Measurements from ENCODE around the gene SLC9A1.

SLC9A1 gene

DNA sequence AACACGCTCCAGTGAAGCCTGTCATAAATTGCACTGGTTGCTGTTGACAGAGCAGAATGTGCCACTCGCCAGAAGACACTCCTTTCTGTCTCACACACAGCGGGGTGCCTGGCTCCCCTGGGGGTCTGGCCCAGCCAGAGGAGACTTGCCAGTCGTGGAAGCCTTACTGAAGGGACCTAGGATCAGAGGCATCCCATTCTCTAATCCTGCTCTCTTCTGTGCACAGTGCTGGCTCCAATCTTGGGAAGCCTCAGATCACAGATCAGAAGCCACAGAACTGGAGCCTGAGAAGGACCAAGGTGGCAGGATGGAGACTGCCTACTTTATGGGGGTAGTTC, 1.4 kb downstream of the SLC9A1 start (continued):
- TF ChIP-seq ZIC2 (tag by site-specific recombination; IDR thresholded peaks at IDR 0.05) (peak; percentile 70; the same call in 1 of the 2 replicates), ZNF350 (tag by site-specific recombination; IDR thresholded peaks at IDR 0.05) (no peak)
- TF ChIP-seq, protein P1, sequence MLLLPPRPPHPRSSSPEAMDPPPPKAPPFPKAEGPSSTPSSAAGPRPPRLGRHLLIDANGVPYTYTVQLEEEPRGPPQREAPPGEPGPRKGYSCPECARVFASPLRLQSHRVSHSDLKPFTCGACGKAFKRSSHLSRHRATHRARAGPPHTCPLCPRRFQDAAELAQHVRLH (tag by site-specific recombination; IDR thresholded peaks at IDR 0.05), result no peak

DNA sequence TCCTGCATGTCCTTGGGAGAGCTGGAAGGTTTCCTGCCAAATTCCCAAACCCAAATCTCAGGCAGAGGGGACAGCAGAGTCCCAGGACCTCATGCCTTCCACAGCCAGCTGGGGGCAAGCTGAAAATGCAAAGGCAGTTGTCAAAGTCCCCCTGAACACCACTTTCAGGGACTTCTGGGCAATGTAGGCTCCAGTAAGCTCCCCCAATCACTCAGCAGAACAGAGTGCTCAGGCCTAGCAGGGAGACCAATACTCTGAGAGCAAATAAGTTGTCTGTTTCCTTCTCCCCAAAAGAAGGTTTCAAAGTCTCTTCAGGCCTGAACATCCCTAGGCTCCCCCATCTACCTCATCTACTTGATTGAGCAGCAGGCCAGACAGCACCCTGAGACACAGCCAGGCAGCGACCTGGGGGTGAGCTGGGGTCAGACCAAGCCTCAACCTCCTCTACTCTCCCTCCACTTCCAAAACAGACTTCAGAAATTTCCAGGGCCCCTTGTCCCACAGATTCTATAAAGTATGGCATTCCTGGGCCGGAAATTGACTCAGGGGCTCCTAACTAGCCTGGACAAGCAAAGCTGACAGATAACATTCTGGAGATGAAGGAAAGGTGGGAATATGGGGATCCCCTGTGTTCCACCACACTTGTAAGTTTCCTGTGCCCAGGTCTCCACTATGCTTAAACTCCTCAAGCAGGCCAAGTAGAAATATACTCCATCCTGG, 1.9 kb downstream of the SLC9A1 start:
- H3K4me1 ChIP-seq (ENCODE audit: control insufficient read depth, insufficient read depth, low read length), result peaks cover 4% of the 10 kb centered on the region; the same call in 1 of the 2 replicates
- POLR2A ChIA-PET, result interaction anchor here (0.7 to 3.4 kb wide), 7 partner anchors 8 to 146 kb away, joined by 3 to 71 read pairs (median 8); no protein-coding TSS in a partner anchor
- H3K36me3 ChIP-seq (ENCODE audit: control insufficient read depth in 2 of 2, insufficient read depth in 1 of 2, low read length in 2 of 2), result peaks cover 0 to 28% of the 10 kb centered on the region in 2 experiments; a peak in 1 of 3 replicates
- H3K9me3 ChIP-seq (ENCODE audit: control insufficient read depth, insufficient read depth, low read depth, low read length), result no peaks in the 10 kb centered on the region
- no peak for TF ChIP-seq ZFP37 (tag by site-specific recombination; IDR thresholded peaks at IDR 0.05)
- TF ChIP-seq, protein P2, sequence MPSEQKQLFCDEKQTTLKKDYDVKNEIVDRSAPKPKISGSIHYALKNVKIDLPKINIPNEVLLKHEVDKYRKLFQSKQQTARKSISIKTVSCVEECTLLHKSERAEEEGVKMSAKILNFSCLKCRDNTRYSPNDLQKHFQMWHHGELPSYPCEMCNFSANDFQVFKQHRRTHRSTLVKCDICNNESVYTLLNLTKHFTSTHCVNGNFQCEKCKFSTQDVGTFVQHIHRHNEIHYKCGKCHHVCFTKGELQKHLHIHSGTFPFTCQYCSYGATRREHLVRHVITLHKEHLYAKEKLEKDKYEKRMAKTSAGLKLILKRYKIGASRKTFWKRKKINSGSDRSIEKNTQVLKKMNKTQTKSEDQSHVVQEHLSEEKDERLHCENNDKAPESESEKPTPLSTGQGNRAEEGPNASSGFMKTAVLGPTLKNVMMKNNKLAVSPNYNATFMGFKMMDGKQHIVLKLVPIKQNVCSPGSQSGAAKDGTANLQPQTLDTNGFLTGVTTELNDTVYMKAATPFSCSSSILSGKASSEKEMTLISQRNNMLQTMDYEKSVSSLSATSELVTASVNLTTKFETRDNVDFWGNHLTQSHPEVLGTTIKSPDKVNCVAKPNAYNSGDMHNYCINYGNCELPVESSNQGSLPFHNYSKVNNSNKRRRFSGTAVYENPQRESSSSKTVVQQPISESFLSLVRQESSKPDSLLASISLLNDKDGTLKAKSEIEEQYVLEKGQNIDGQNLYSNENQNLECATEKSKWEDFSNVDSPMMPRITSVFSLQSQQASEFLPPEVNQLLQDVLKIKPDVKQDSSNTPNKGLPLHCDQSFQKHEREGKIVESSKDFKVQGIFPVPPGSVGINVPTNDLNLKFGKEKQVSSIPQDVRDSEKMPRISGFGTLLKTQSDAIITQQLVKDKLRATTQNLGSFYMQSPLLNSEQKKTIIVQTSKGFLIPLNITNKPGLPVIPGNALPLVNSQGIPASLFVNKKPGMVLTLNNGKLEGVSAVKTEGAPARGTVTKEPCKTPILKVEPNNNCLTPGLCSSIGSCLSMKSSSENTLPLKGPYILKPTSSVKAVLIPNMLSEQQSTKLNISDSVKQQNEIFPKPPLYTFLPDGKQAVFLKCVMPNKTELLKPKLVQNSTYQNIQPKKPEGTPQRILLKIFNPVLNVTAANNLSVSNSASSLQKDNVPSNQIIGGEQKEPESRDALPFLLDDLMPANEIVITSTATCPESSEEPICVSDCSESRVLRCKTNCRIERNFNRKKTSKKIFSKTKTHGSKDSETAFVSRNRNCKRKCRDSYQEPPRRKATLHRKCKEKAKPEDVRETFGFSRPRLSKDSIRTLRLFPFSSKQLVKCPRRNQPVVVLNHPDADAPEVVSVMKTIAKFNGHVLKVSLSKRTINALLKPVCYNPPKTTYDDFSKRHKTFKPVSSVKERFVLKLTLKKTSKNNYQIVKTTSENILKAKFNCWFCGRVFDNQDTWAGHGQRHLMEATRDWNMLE (tag by site-specific recombination; conservative IDR thresholded peaks at IDR 0.05; ENCODE audit: low read depth), result no peak
- TF ChIP-seq ZNF335 (tag by site-specific recombination; conservative IDR thresholded peaks at IDR 0.05), result peak; percentile 64
- H3K4me3 ChIP-seq (ENCODE audit: low read depth, low read length), result peak overlapping the region; percentile 15
- CTCF ChIA-PET, result interaction anchor here (0.9 to 1.4 kb wide), 4 partner anchors 11 to 144 kb away, joined by 3 to 4 read pairs (median 3); no protein-coding TSS in a partner anchor
- H3K27ac ChIP-seq (ENCODE audit: extremely low read depth, low read depth, low read length), result no peak overlapping the region

DNA sequence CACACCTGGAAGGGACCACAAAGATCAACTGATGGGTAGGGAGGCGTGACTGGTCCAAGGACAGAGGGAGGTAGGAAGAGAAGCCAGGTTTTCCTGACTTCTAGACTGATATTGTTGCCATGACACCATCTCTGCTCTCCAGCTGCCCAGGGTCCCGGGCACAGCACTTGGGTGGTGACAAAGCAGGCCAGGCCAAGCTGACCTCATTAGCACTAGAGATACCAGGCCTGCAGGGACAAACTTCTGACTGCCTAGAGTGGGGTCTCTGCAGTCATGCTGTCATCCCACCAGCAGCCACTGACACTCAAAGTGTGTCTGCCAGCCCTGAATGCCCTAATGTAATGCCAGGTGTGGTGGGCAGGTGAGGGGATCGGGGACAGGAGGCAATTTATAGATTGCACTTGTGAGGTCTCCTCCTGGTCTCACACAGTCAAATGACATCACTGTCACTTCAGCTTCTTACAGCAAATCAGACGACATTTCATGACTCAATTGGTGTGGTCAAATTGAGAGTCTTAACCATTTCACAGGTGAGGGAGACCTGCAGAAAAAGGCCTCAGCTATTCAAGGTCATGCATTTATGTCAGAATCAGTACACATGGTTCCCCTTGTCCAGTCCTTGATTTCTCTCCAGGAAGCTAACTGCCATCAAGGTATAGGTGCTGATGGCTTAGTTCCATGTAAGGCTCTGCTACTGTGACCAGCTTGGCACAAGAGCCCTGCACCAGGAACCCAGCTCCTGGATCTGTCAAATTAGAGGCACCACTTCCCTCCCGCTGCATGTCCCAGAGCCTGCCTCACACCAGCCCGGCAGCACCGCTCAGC, 2.7 kb downstream of the SLC9A1 start:
- Histone ChIP-seq H3K4me3 (ENCODE audit: low read depth, low read length) (no peak overlapping the region), H3K9me3 (ENCODE audit: control insufficient read depth, insufficient read depth, low read depth, low read length) (no peaks in the 10 kb centered on the region), H3K36me3 (ENCODE audit: control insufficient read depth in 2 of 2, insufficient read depth in 1 of 2, low read length in 2 of 2) (peaks cover 0 to 28% of the 10 kb centered on the region in 2 experiments; a peak in 1 of 3 replicates), H3K4me1 (ENCODE audit: control insufficient read depth, insufficient read depth, low read length) (peaks cover 4% of the 10 kb centered on the region; the same call in 1 of the 2 replicates), H3K27ac (ENCODE audit: extremely low read depth, low read depth, low read length) (no peak overlapping the region)
- ChIA-PET CTCF (interaction anchor here (0.9 to 1.4 kb wide), 5 partner anchors 10 to 145 kb away, joined by 3 to 4 read pairs (median 3); no protein-coding TSS in a partner anchor), POLR2A (interaction anchor here (0.7 to 3.4 kb wide), 5 partner anchors 8 to 145 kb away, joined by 3 to 71 read pairs (median 4); no protein-coding TSS in a partner anchor)
- TF ChIP-seq ZNF654 (tag by site-specific recombination; IDR thresholded peaks at IDR 0.05; ENCODE audit: low read depth) (no peak), BCL11A (tag by site-specific recombination; IDR thresholded peaks at IDR 0.05; ENCODE audit: low read depth) (no peak), ZBTB17 (tag by site-specific recombination; IDR thresholded peaks at IDR 0.05) (no peak), ZNF629 (tag by site-specific recombination; IDR thresholded peaks at IDR 0.05) (peak; percentile 30; the same call in 1 of the 2 replicates), BCL11B (tag by site-specific recombination; IDR thresholded peaks at IDR 0.05; ENCODE audit: low read depth) (no peak), SP7 (tag by site-specific recombination; IDR thresholded peaks at IDR 0.05) (no peak), MEIS1 (CRISPR knock-in tag; IDR thresholded peaks at IDR 0.05; ENCODE audit: borderline replicate concordance) (no peak)
- TF ChIP-seq, protein P3, sequence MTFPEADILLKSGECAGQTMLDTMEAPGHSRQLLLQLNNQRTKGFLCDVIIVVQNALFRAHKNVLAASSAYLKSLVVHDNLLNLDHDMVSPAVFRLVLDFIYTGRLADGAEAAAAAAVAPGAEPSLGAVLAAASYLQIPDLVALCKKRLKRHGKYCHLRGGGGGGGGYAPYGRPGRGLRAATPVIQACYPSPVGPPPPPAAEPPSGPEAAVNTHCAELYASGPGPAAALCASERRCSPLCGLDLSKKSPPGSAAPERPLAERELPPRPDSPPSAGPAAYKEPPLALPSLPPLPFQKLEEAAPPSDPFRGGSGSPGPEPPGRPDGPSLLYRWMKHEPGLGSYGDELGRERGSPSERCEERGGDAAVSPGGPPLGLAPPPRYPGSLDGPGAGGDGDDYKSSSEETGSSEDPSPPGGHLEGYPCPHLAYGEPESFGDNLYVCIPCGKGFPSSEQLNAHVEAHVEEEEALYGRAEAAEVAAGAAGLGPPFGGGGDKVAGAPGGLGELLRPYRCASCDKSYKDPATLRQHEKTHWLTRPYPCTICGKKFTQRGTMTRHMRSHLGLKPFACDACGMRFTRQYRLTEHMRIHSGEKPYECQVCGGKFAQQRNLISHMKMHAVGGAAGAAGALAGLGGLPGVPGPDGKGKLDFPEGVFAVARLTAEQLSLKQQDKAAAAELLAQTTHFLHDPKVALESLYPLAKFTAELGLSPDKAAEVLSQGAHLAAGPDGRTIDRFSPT (tag by site-specific recombination; IDR thresholded peaks at IDR 0.05), result 0 out of 2 replicates have a peak, but pooled peaks have one; percentile 19
- TF ChIP-seq, protein P4, sequence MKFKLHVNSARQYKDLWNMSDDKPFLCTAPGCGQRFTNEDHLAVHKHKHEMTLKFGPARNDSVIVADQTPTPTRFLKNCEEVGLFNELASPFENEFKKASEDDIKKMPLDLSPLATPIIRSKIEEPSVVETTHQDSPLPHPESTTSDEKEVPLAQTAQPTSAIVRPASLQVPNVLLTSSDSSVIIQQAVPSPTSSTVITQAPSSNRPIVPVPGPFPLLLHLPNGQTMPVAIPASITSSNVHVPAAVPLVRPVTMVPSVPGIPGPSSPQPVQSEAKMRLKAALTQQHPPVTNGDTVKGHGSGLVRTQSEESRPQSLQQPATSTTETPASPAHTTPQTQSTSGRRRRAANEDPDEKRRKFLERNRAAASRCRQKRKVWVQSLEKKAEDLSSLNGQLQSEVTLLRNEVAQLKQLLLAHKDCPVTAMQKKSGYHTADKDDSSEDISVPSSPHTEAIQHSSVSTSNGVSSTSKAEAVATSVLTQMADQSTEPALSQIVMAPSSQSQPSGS (tag by site-specific recombination; IDR thresholded peaks at IDR 0.05; ENCODE audit: low read depth), result peak; percentile 73; the same call in 1 of the 2 replicates
- TF ChIP-seq, protein P5, sequence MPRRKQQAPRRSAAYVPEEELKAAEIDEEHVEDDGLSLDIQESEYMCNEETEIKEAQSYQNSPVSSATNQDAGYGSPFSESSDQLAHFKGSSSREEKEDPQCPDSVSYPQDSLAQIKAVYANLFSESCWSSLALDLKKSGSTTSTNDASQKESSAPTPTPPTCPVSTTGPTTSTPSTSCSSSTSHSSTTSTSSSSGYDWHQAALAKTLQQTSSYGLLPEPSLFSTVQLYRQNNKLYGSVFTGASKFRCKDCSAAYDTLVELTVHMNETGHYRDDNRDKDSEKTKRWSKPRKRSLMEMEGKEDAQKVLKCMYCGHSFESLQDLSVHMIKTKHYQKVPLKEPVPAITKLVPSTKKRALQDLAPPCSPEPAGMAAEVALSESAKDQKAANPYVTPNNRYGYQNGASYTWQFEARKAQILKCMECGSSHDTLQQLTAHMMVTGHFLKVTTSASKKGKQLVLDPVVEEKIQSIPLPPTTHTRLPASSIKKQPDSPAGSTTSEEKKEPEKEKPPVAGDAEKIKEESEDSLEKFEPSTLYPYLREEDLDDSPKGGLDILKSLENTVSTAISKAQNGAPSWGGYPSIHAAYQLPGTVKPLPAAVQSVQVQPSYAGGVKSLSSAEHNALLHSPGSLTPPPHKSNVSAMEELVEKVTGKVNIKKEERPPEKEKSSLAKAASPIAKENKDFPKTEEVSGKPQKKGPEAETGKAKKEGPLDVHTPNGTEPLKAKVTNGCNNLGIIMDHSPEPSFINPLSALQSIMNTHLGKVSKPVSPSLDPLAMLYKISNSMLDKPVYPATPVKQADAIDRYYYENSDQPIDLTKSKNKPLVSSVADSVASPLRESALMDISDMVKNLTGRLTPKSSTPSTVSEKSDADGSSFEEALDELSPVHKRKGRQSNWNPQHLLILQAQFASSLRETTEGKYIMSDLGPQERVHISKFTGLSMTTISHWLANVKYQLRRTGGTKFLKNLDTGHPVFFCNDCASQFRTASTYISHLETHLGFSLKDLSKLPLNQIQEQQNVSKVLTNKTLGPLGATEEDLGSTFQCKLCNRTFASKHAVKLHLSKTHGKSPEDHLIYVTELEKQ (tag by site-specific recombination; IDR thresholded peaks at IDR 0.05; ENCODE audit: borderline replicate concordance), result 0 out of 2 replicates have a peak, but pooled peaks have one; percentile 11

Measured in HEK293 (cell line).